GM12874 (cell line): ENCODE results near the gene PYCARD.

Experiments used
- CTCF ChIP-seq: IDR thresholded peaks from 2 replicates; pipeline ENCODE4 v1.5.1; 2011; ENCODE audit warnings: low read depth, mild to moderate bottlenecking, control low read depth, low read length, moderate library complexity; ENCODE audit not compliant: insufficient read depth

Gene PYCARD

GRCh38 chr16:31238041-31238440 is 35.5 kb upstream of the PYCARD start:
- TF ChIP-seq CTCF: no peak

GRCh38 chr16:31229501-31229900 is 26.9 kb upstream of the PYCARD start:
- no peak for TF ChIP-seq CTCF

GRCh38 chr16:31228206-31228605 is 25.6 kb upstream of the PYCARD start:
- no peak for TF ChIP-seq CTCF

DNA sequence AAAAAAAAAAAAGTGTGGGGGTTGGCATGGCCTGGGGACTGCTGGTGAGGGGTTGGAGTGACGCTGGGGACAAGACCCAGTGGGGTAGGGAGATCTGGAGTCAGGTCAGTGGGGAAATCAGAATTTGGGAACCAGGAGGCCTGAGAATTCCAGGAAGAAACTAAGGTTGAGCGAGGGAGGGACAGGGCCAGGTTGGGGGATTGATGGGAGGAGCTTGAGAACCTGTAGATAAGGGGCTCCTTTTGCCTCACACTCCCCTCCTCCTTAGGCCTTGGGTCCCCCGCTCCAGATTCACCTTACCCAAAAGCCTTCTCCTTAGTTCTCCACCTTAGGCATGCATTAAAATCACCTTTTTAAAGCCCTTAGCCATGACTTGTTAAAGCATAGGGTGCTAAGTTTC is 22.6 kb upstream of the PYCARD start:
- no peak for TF ChIP-seq CTCF

- no peak for TF ChIP-seq CTCF
These were observed 21.8 kb upstream of the PYCARD start for GRCh38 chr16:31224092-31224955.

DNA sequence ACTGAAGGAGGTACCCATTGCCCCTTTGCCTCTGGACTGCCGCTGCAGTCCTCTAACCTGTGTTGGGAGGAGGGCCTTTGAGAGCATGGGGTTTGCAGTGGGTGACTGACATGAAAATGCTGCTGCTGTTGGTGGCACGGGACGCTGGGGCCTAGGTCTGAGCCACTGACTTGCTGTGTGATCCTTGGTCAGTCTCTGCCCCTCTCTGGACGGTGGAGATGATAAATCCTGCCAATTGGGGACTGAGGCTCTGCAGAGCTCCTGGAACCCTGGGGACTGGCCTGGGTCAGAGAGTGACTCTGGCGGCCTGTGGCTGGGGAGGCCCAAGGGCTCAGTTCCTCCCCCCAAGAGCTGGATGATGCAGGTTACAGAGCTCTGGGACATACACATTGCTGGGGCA is 20.5 kb upstream of the PYCARD start:
- no peak for TF ChIP-seq CTCF

DNA sequence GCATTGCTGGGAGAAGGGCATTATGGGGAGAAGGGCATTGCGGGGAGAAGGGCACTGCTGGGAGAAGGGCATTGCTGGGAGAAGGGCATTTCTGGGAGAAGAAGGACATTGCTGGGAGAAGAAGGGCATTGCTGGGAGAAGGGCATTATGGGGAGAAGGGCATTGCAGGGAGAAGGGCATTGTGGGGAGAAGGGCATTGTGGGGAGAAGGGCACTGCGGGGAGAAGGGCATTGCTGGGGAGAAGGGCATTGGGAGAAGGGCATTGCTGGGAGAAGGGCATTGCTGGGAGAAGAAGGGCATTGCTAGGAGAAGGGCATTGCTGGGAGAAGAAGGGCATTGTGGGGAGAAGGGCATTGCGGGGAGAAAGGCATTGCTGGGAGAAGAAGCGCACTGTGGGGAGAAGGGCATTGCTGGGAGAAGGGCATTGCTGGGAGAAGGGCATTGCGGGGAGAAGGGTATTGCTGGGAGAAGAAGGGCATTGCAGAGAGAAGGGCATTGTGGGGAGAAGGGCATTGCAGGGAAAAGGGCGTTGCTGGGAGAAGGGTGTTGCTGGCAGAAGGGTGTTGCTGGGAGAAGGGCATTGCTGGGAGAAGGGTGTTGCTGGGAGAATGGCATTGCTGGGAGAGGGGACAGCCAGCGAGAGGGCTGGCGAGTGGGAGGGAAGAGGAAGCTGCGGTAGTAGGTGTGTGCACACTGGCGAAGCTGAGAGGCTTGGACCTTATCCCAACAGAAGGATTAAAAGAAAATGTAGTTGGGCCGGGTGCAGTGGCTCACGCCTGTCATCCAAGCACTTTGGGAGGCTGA is 19.0 kb upstream of the PYCARD start:
- TF ChIP-seq CTCF: no peak
